ENCODE measurements around the gene LDB3.

LDB3 gene

DNA sequence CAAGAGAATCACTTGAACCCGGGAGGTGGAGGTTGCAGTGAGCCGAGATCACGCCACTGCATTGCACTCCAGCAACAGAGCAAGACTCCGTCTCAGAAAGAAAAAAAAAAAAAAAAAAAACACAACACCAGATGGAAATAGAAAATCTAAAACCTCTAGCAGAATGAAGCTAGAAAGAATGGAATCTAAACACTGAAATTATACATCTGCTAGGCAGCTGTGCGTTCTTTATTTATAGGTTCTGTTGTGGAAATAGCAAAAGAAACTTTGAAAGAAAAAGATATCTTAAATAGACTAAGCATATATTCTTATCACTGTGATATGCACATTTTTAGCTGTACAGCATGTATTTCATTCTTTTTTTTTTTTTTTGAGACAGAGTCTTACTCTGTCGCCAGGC, 105.2 kb downstream of the LDB3 start:
- no peak for DNase-seq

DNA sequence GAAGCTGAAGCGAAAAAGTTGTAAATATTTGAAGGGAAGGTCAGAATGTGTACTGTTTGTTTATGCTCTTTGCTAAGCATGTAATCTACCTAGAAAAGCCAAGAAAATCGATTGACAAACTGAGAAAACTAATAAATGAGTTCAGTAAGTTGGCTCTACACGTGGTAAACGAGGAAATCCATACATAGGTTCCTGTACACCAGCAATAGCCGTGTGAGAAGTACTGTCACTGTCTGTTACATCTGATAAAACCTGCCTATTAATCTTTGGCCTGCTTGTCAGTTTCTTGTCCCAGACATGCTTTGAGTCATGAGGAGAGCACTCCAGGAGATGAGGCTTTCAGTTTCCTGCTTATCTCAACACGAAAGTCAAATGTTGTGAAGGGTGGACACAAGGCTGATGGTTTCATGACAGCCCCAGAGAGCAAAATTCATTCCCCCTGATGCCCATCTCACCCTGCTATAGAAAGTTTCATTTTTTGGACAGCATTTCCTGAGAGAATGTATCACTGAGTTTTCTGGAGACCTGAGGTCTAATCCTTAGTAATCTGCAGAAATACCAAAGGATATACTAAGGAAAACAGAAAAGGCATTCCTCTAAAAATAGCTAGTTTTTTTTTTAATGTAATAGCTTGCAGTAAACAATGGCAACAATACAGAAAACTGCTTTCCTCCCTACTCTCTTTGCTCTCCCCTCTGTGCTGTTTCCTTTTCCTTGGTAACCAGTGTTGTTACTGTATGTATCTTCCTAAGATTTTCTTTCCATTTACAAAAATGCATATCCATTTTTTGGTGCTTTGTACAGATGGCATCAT, 107.0 kb downstream of the LDB3 start:
- DNase-seq: no peak

DNA sequence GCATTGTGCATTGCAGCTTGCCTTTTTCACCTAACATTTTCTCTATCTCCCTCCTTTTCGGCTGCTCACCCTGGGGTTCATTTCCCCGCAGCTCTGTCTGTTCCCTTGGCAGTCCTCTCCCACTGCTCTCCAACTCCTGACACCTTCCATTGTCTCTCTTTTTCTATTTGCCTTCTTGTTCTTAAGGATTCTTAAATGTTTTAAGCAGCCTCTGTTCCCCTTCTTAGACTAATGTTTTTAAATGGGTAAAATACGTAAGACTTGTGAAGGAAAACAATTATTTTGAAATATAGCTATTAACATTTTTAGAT, 107.5 kb downstream of the LDB3 start:
- no peak for DNase-seq

DNA sequence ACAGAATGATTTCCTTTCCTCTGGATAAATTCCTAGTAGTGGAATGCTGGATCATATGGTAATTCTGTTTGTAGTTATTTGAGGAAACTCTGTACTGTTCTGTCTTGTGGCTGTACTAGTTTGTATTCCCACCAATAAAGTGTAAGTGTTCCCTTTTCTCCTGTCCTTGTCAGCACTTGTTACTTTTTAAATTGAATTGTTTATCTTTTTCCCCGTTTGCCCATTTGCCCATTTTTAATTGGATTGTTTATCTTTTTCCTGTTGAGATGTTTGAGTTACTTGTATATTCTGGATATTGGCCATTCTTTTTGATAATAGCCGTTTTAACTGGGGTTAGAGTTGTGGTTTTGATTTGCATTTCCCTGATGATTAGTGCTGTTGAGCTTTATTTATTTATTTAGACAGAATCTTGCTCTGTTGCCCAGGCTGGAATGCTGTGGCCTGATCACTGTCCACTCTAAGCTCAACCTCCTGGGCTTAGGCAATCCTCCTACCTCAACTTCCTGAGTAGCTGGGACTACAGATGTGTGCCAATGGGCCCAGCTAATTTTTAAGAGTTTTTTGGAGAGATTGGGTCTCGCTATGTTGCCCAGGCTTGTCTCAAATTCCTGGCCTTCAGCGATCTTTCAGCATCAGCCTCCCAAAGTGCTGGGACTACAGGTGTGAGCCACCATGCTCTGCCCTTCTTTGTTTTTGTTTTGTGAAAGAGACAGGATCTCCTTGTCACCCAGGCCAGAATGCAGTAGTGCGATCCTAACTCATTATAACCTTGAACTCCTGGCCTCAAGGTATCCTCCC, 111.1 kb downstream of the LDB3 start:
- DNase-seq: no peak

DNA sequence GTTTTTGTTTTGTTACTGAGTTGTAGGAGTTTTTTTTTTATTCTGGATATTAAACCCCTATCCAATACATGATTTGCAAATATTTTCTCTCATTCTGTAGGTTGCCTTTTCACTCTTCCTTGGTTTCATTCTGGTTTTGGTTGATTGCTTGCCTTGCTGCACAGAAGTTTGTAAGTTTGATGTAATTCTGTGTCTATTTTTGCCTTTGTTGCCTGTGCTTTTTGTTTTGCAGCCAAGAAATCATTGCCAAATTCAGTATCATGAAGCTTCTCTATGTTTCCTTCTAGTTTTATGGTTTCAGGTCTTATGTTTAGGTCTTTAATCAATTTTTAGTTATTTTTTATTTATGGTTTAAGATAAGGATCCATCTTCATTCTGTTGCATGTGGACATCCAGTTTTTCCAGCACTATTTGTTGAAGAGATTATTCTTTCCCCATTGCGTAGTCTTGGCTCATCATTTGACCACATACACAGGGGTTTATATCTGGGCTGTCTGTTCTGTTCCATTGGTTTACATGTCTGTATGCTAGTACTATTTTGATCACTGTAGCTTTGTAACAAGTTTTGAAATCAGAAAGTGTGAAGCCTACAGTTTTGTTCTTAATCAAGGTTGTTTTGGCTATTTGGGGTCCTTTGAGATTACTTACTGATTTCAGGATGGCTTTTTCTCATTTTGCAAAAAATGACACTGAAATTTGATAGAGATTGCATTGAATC, 114.5 kb downstream of the LDB3 start:
- no peak for DNase-seq

DNA sequence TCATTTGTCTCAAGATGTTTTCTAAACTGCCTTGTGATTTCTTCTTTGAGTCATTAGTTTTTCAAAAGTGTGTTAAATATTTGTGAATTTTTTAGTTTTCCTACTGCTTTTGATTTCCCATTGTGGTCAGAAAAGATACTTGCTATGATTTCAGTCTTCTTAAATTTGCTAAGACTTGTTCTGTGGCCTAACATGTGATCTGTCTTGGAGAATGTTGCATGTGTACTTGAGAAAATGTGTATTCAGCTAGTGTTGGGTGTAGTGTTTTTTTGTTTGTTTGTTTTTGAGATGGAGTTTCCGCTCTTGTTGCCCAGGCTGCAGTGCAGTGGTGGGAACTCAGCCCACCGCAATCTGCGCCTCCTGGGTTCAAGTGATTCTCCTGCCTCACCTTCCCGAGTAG, 116.7 kb downstream of the LDB3 start:
- no peak for DNase-seq

All from NCI-H1694 (cell line).